Loucy (cell line): ENCODE data around the gene CXXC5.

Experiments
- H2AFZ ChIP-seq: fragments of 200-600 bp; sonication (generic); 2 replicates; pipeline ENCODE4 v1.6.0; 2016; ENCODE audit warnings: antibody characterized with exemption, mild to moderate bottlenecking, low read length, moderate library complexity
- H3F3A ChIP-seq: fragments of 200-600 bp; 2 replicates; pipeline ENCODE4 v1.6.0; 2016; ENCODE audit warnings: antibody characterized with exemption, low read depth, mild to moderate bottlenecking
- H3K27me3 ChIP-seq: fragments of 200-600 bp; sonication (generic); 2 replicates; pipeline ENCODE4 v1.6.1; 2014; ENCODE audit warnings: low read length, mild to moderate bottlenecking; ENCODE audit not compliant: insufficient read depth, poor library complexity, severe bottlenecking
- H3K36me3 ChIP-seq: fragments of 200-600 bp; sonication (generic); 2 replicates; pipeline ENCODE4 v1.6.1; 2016; ENCODE audit warnings: low read length; ENCODE audit not compliant: insufficient read depth
- H3K4me1 ChIP-seq: fragments of 200-600 bp; sonication (generic); 2 replicates; pipeline ENCODE4 v1.5.1; 2014; ENCODE audit warnings: low read length, mild to moderate bottlenecking; ENCODE audit not compliant: insufficient read depth, poor library complexity, severe bottlenecking
- H3K4me2 ChIP-seq: fragments of 200-600 bp; sonication (generic); 2 replicates; pipeline ENCODE4 v1.6.0; 2014; ENCODE audit warnings: antibody characterized with exemption, low read length, low read depth, mild to moderate bottlenecking; ENCODE audit not compliant: poor library complexity, severe bottlenecking
- H3K4me3 ChIP-seq: fragments of 200-600 bp; sonication (generic); 2 replicates; pipeline ENCODE4 v1.5.1; 2014; ENCODE audit warnings: low read length, mild to moderate bottlenecking, mixed read lengths; ENCODE audit not compliant: poor library complexity, severe bottlenecking
- H3K79me2 ChIP-seq: fragments of 200-600 bp; sonication (generic); 2 replicates; pipeline ENCODE4 v1.6.1; 2014; ENCODE audit warnings: low read length; ENCODE audit not compliant: insufficient read depth
- H3K9ac ChIP-seq: fragments of 200-600 bp; sonication (generic); 2 replicates; pipeline ENCODE4 v1.6.0; 2014; ENCODE audit warnings: mild to moderate bottlenecking, low read depth, low read length, moderate library complexity; ENCODE audit not compliant: poor library complexity, severe bottlenecking
- H3K9me2 ChIP-seq: fragments of 200-600 bp; sonication (generic); replicated peaks from 2 replicates; pipeline ENCODE4 v1.6.1; 2016; ENCODE audit warnings: low read depth, low read length, mixed read lengths
- H3K9me3 ChIP-seq: fragments of 200-600 bp; sonication (generic); 2 replicates; pipeline ENCODE4 v1.6.1; 2014; ENCODE audit warnings: mild to moderate bottlenecking, antibody characterized with exemption, low read length, low read depth; ENCODE audit not compliant: insufficient read depth
- H4K20me1 ChIP-seq: fragments of 200-600 bp; sonication (generic); 2 replicates; pipeline ENCODE4 v1.6.0; 2014; ENCODE audit warnings: antibody characterized with exemption, low read length, mild to moderate bottlenecking; ENCODE audit not compliant: insufficient read depth, poor library complexity, severe bottlenecking
- EZH2phosphoT487 ChIP-seq: fragments of 200-600 bp; IDR thresholded peaks from 2 replicates; pipeline ENCODE4 v1.6.1; 2018; ENCODE audit warnings: antibody characterized with exemption, mild to moderate bottlenecking, moderate library complexity, borderline replicate concordance
- TF ChIP-seq, protein P1 (sequence below): fragments of 200-600 bp; sonication (generic); conservative IDR thresholded peaks from 2 replicates; pipeline ENCODE4 v1.5.1; 2014; ENCODE audit warnings: mild to moderate bottlenecking, antibody characterized with exemption, low read length

The CXXC5 gene

GRCh38 chr5:139686706-139687441 is 38.7 kb downstream of the CXXC5 start:
- H4K20me1 ChIP-seq, result peaks cover 38% of the 10 kb centered on the region
- H2AFZ ChIP-seq, result no peak overlapping the region
- no peak overlapping the region for H3K9ac ChIP-seq
- H3K4me2 ChIP-seq, result no peak overlapping the region
- peaks cover 45% of the 10 kb centered on the region; the same call in 1 of the 2 replicates for H3K36me3 ChIP-seq
- no peaks in the 10 kb centered on the region for H3K27me3 ChIP-seq
- H3K79me2 ChIP-seq, result peaks cover 28% of the 10 kb centered on the region; the same call in 1 of the 2 replicates
- TF ChIP-seq, protein P1, sequence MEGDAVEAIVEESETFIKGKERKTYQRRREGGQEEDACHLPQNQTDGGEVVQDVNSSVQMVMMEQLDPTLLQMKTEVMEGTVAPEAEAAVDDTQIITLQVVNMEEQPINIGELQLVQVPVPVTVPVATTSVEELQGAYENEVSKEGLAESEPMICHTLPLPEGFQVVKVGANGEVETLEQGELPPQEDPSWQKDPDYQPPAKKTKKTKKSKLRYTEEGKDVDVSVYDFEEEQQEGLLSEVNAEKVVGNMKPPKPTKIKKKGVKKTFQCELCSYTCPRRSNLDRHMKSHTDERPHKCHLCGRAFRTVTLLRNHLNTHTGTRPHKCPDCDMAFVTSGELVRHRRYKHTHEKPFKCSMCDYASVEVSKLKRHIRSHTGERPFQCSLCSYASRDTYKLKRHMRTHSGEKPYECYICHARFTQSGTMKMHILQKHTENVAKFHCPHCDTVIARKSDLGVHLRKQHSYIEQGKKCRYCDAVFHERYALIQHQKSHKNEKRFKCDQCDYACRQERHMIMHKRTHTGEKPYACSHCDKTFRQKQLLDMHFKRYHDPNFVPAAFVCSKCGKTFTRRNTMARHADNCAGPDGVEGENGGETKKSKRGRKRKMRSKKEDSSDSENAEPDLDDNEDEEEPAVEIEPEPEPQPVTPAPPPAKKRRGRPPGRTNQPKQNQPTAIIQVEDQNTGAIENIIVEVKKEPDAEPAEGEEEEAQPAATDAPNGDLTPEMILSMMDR, result no peak
- no peak for TF ChIP-seq EZH2phosphoT487
- no peaks in the 10 kb centered on the region for H3K9me3 ChIP-seq
- H3F3A ChIP-seq, result no peaks in the 10 kb centered on the region
- no peaks in the 10 kb centered on the region for H3K9me2 ChIP-seq
- H3K4me1 ChIP-seq, result peaks cover 30% of the 10 kb centered on the region
- H3K4me3 ChIP-seq, result no peak overlapping the region

DNA sequence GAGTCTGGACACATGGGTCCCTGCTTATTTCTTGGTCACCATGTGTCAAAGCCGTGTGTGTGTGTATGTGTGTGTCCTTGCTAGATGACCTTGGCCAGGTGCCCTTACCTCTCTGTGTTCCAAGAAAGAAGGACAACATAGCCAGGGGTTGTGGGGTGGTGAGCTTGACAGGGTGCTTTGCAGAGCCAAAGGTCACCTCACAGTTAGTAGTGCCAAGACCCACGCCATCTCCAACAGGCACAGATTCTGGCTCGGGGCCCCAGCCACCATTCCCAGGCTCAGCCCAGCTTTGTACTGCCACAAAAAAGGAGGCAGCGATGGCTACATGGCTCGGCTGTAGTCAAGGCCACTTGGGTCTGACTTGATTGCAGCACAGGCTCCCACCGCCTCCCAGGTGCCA is 39.5 kb downstream of the CXXC5 start:
- TF ChIP-seq, protein P1, result no peak
- no peak for TF ChIP-seq EZH2phosphoT487
- H3K9me2 ChIP-seq, result no peaks in the 10 kb centered on the region
- H3K79me2 ChIP-seq, result peaks cover 20% of the 10 kb centered on the region; the same call in 1 of the 2 replicates
- H3K27me3 ChIP-seq, result no peaks in the 10 kb centered on the region
- peaks cover 39% of the 10 kb centered on the region; the same call in 1 of the 2 replicates for H3K36me3 ChIP-seq
- no peak overlapping the region for H2AFZ ChIP-seq
- no peak overlapping the region for H3K4me2 ChIP-seq
- H3K4me3 ChIP-seq, result no peak overlapping the region
- no peaks in the 10 kb centered on the region for H3K9me3 ChIP-seq
- H3K4me1 ChIP-seq, result peaks cover 30% of the 10 kb centered on the region
- no peaks in the 10 kb centered on the region for H3F3A ChIP-seq
- H3K9ac ChIP-seq, result no peak overlapping the region
- H4K20me1 ChIP-seq, result peaks cover 33% of the 10 kb centered on the region

- H3K9me2 ChIP-seq, result no peaks in the 10 kb centered on the region
- H3K4me1 ChIP-seq, result peaks cover 27% of the 10 kb centered on the region
- H3K9ac ChIP-seq, result no peak overlapping the region
- H3K79me2 ChIP-seq, result peaks cover 15% of the 10 kb centered on the region; the same call in 1 of the 2 replicates
- no peaks in the 10 kb centered on the region for H3F3A ChIP-seq
- no peak for TF ChIP-seq EZH2phosphoT487
- TF ChIP-seq, protein P1, result no peak
- peaks cover 33% of the 10 kb centered on the region; the same call in 1 of the 2 replicates for H3K36me3 ChIP-seq
- H4K20me1 ChIP-seq, result peaks cover 28% of the 10 kb centered on the region
- H3K4me2 ChIP-seq, result no peak overlapping the region
- H3K4me3 ChIP-seq, result no peak overlapping the region
- no peaks in the 10 kb centered on the region for H3K9me3 ChIP-seq
- H2AFZ ChIP-seq, result no peak overlapping the region
- no peaks in the 10 kb centered on the region for H3K27me3 ChIP-seq
Observed at GRCh38 chr5:139688088-139688702, 40.0 kb downstream of the CXXC5 start.
